ENCODE data around the gene STIP1. TPM values are rescaled to one million over a fixed set of nuclear protein-coding genes. Genes with fewer than 3 reads are reported as not detected.

STIP1 gene
- total and polyA plus RNA-seq, 9 of the 15 experiments (the other 6 are each of a cell fraction or from before 2014, with no cell fraction given), result 58.1 to 465 (median 346) TPM

DNA sequence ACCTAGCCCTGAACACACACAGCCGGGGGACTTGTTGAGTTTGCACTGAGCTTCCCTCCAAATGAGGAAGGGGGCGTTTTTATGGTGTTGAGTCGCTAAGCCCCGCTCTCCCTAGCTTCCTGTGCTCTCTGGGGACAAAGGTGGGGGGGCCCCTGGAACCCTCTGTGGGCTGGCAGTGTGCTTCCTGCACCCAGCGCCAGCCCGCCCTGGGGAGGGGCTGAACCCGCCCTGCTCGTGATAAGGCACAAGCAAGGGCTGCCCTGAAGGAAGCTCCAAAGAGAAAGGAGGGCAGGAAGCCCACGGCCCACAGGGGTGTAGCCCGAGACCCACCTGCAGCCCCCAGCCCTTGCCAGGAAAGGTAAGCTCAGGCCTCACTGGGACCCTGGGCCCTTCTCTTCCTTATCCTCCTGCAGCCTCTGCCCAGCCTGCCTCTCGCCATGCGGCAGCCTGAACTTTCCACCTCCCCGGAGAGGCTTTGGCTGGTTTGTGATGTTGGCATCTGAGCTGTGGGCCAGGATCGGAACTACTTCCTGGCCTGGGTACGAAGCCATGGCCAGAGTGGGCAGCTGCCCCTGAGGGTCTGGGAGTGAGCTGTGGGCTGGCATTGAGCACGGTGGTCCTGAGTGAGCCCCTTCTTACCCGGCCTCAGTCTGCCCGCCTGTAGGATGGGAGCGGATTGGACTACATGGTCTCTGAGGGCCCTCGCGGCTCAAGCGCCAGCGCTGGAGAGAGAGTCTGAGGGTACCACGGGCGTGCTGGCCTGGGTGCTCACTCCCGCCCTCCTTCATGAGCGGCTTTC is 20.7 kb downstream of the STIP1 start, which contains the start of gene FERMT3 (continued):
- TF ChIP-seq TEAD1 (CRISPR knock-in tag; IDR thresholded peaks at IDR 0.05) (peak in 1 of 2 experiments; percentile 39; a peak in 1 of 4 replicates), ZNF12 (CRISPR knock-in tag; IDR thresholded peaks at IDR 0.05) (no peak), CCAR2 (IDR thresholded peaks at IDR 0.05; ENCODE audit: low read depth, low read length) (no peak), ELF2 (CRISPR knock-in tag; IDR thresholded peaks at IDR 0.05) (0 out of 2 replicates have a peak, but pooled peaks have one; percentile 45)
- TF ChIP-seq, protein P1, sequence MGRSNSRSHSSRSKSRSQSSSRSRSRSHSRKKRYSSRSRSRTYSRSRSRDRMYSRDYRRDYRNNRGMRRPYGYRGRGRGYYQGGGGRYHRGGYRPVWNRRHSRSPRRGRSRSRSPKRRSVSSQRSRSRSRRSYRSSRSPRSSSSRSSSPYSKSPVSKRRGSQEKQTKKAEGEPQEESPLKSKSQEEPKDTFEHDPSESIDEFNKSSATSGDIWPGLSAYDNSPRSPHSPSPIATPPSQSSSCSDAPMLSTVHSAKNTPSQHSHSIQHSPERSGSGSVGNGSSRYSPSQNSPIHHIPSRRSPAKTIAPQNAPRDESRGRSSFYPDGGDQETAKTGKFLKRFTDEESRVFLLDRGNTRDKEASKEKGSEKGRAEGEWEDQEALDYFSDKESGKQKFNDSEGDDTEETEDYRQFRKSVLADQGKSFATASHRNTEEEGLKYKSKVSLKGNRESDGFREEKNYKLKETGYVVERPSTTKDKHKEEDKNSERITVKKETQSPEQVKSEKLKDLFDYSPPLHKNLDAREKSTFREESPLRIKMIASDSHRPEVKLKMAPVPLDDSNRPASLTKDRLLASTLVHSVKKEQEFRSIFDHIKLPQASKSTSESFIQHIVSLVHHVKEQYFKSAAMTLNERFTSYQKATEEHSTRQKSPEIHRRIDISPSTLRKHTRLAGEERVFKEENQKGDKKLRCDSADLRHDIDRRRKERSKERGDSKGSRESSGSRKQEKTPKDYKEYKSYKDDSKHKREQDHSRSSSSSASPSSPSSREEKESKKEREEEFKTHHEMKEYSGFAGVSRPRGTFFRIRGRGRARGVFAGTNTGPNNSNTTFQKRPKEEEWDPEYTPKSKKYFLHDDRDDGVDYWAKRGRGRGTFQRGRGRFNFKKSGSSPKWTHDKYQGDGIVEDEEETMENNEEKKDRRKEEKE (IDR thresholded peaks at IDR 0.05; ENCODE audit: borderline replicate concordance in 1 of 2, control insufficient read depth in 1 of 2, low read depth in 2 of 2, low read length in 1 of 2), result 0 out of 4 replicates have a peak, but pooled peaks of 1 of the 2 experiments have one; percentile 3
